Muscle of back (tissue), 11 donors: ENCODE data around the gene BEND6. TPM values are rescaled to one million over a fixed set of nuclear protein-coding genes. Genes with fewer than 3 reads are reported as not detected.
A peak's percentile ranks its signal among the peaks of the same experiment; 100 is the strongest.
"Not testable (repeated sequence)": the region's sequence is repeated elsewhere in the genome, so short reads cannot be mapped to it uniquely, and the experiment has no call there.

Experiments used
- DNase-seq, 3 donors: peaks; one replicate each; pipeline versions ENCODE4 v3.0.0 to v3.0.0-alpha.2; 2013
- polyA plus RNA-seq, 10 donors: library from polyadenylated mRNA; unstranded; fragments of 120-200 nt; gene quantifications; one replicate each; pipeline ENCODE4 v1.2.1, GENCODE V29; 2013; ENCODE audit not compliant: insufficient read length in 10 of 10

The BEND6 gene
- polyA plus RNA-seq, 10 donors: 0.43 to 1.8 (median 0.64) TPM

GRCh38 chr6:57029213-57029612, 74.3 kb downstream of the BEND6 start:
- DNase-seq: no peak

GRCh38 chr6:57033228-57033627, 78.3 kb downstream of the BEND6 start:
- no peak for DNase-seq

GRCh38 chr6:57035549-57035948, 80.6 kb downstream of the BEND6 start:
- DNase-seq: no peak

GRCh38 chr6:57038906-57039305, 84.0 kb downstream of the BEND6 start:
- DNase-seq: no peak

GRCh38 chr6:57040011-57040410, 85.1 kb downstream of the BEND6 start:
- DNase-seq: no peak

GRCh38 chr6:57044061-57044460, 89.2 kb downstream of the BEND6 start:
- not testable (repeated sequence) for DNase-seq

GRCh38 chr6:57044568-57044967, 89.7 kb downstream of the BEND6 start:
- no peak for DNase-seq

- DNase-seq: peak; percentile 91 to 97 (median 92)
Measured at GRCh38 chr6:57046332-57047256, 91.7 kb downstream of the BEND6 start, which contains the start of gene KIAA1586. TSS of gene KIAA1586 (plus strand) at chr6:57046693. CDS start at chr6:57046756, 63 bp downstream.

- not testable (repeated sequence) for DNase-seq
Measured at GRCh38 chr6:57047257-57047585, 92.3 kb downstream of the BEND6 start.

- DNase-seq: not testable (repeated sequence)
Measured at GRCh38 chr6:57047859-57048258, 93.0 kb downstream of the BEND6 start.

GRCh38 chr6:57048577-57048976, 93.7 kb downstream of the BEND6 start:
- no peak for DNase-seq

- no peak for DNase-seq
Measured at GRCh38 chr6:57063847-57064246, 108.9 kb downstream of the BEND6 start.

- DNase-seq: peak in 1 of 3 donors; percentile 18
Measured at GRCh38 chr6:57064809-57065208, 109.9 kb downstream of the BEND6 start.

- DNase-seq: no peak
Measured at GRCh38 chr6:57068061-57068460, 113.2 kb downstream of the BEND6 start.

GRCh38 chr6:57069228-57069627, 114.3 kb downstream of the BEND6 start:
- no peak for DNase-seq

GRCh38 chr6:57069920-57070331, 115.0 kb downstream of the BEND6 start:
- no peak for DNase-seq

GRCh38 chr6:57072108-57072507, 117.2 kb downstream of the BEND6 start:
- no peak for DNase-seq

GRCh38 chr6:57074383-57074782, 119.5 kb downstream of the BEND6 start:
- DNase-seq: no peak

- DNase-seq: no peak
Measured at GRCh38 chr6:57075092-57075491, 120.2 kb downstream of the BEND6 start.
